Sigmoid colon (tissue), 4 donors: Measurements from ENCODE around the gene NKAP.

Experiments
- EP300 ChIP-seq, 4 donors: sonication (generic); formaldehyde crosslinking; IDR thresholded peaks; one replicate each; pipeline ENCODE4 v1.6.1; 2017; ENCODE audit warnings: antibody characterized with exemption in 4 of 4
- POLR2A ChIP-seq, 2 donors: fragments of 450-650 bp; IDR thresholded peaks; one replicate each; pipeline ENCODE4 v1.6.1; 2016; ENCODE audit warnings: antibody characterized with exemption in 2 of 2, mild to moderate bottlenecking in 2 of 2, moderate library complexity in 2 of 2
- POLR2AphosphoS5 ChIP-seq, 4 donors: sonication (generic); formaldehyde crosslinking; IDR thresholded peaks; one replicate each; pipeline ENCODE4 v1.6.1; 2017; ENCODE audit warnings: antibody characterized with exemption in 4 of 4
- TF ChIP-seq, protein P1 (sequence below), 4 experiments: fragments of 450-650 bp in 3 of 4; fragments of 200-600 bp in 1 of 4; IDR thresholded peaks; one replicate each; pipeline ENCODE4 v1.5.1; 2016 to 2019; ENCODE audit warnings: antibody characterized with exemption in 4 of 4, mild to moderate bottlenecking in 3 of 4, moderate library complexity in 2 of 4

DNA sequence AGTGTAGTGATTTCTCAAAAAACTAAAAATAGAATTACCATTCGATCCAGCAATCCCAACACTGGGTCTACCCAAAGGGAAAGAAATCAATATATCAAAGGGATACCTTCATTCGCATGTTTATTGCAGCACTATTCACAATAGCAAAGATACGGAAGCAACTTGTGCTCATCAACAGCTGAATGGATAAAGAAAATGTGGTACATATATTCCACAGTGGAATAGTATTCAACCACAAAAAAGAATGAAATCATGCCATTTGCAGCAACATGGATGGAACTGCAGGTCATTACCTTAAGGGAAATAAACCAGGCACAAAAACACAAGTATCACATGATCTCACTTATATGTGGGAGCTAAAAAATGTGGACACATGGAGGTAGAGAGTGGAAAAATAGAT is 42.7 kb upstream of the NKAP start:
- TF ChIP-seq, protein P1, sequence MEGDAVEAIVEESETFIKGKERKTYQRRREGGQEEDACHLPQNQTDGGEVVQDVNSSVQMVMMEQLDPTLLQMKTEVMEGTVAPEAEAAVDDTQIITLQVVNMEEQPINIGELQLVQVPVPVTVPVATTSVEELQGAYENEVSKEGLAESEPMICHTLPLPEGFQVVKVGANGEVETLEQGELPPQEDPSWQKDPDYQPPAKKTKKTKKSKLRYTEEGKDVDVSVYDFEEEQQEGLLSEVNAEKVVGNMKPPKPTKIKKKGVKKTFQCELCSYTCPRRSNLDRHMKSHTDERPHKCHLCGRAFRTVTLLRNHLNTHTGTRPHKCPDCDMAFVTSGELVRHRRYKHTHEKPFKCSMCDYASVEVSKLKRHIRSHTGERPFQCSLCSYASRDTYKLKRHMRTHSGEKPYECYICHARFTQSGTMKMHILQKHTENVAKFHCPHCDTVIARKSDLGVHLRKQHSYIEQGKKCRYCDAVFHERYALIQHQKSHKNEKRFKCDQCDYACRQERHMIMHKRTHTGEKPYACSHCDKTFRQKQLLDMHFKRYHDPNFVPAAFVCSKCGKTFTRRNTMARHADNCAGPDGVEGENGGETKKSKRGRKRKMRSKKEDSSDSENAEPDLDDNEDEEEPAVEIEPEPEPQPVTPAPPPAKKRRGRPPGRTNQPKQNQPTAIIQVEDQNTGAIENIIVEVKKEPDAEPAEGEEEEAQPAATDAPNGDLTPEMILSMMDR (IDR thresholded peaks at IDR 0.05): no peak
- no peak for TF ChIP-seq POLR2A (IDR thresholded peaks at IDR 0.05)
- no peak for TF ChIP-seq EP300 (IDR thresholded peaks at IDR 0.05)
- no peak for TF ChIP-seq POLR2AphosphoS5 (IDR thresholded peaks at IDR 0.05)
